Parathyroid adenoma (tissue), 2 donors: ENCODE results near the gene ATG9B.
"Not testable (repeated sequence)": the region's sequence is repeated elsewhere in the genome, so short reads cannot be mapped to it uniquely, and the experiment has no call there.

Experiments
- H2AFZ ChIP-seq: fragments of 300-600 bp; sonication (generic); one replicate; pipeline ENCODE4 v1.7.0; 2017; ENCODE audit warnings: antibody characterized with exemption, mild to moderate bottlenecking
- H3K27ac ChIP-seq: fragments of 300-600 bp; sonication (generic); one replicate; pipeline ENCODE4 v1.7.0; 2017
- H3K27me3 ChIP-seq: fragments of 300-600 bp; sonication (generic); one replicate; pipeline ENCODE4 v1.7.0; 2017; ENCODE audit warnings: low read length; ENCODE audit not compliant: control insufficient read depth, insufficient read depth
- H3K36me3 ChIP-seq: fragments of 300-600 bp; sonication (generic); one replicate; pipeline ENCODE4 v1.7.0; 2017; ENCODE audit warnings: low read length; ENCODE audit not compliant: control insufficient read depth, insufficient read depth
- H3K4me1 ChIP-seq: fragments of 300-600 bp; sonication (generic); one replicate; pipeline ENCODE4 v1.7.0; 2017; ENCODE audit warnings: control low read depth
- H3K4me2 ChIP-seq: fragments of 300-600 bp; sonication (generic); one replicate; pipeline ENCODE4 v1.7.0; 2017; ENCODE audit warnings: low read length
- H3K4me3 ChIP-seq: fragments of 300-600 bp; sonication (generic); one replicate; pipeline ENCODE4 v1.7.0; 2017; ENCODE audit warnings: low read depth, low read length
- H3K79me2 ChIP-seq: fragments of 300-600 bp; sonication (generic); one replicate; pipeline ENCODE4 v1.7.0; 2017; ENCODE audit warnings: control low read depth
- H3K9ac ChIP-seq: fragments of 300-600 bp; sonication (generic); one replicate; pipeline ENCODE4 v1.7.0; 2017; ENCODE audit warnings: mild to moderate bottlenecking
- H3K9me3 ChIP-seq: fragments of 300-600 bp; sonication (generic); one replicate; pipeline ENCODE4 v1.7.0; 2017; ENCODE audit warnings: low read length; ENCODE audit not compliant: control insufficient read depth
- TF ChIP-seq, protein P1 (sequence below): fragments of 300-600 bp; sonication (generic); IDR thresholded peaks from one replicate; pipeline ENCODE4 v1.7.0; 2017; ENCODE audit warnings: antibody characterized with exemption, mild to moderate bottlenecking
- donor health status: primary hyperparathyroidism.

ATG9B gene

DNA sequence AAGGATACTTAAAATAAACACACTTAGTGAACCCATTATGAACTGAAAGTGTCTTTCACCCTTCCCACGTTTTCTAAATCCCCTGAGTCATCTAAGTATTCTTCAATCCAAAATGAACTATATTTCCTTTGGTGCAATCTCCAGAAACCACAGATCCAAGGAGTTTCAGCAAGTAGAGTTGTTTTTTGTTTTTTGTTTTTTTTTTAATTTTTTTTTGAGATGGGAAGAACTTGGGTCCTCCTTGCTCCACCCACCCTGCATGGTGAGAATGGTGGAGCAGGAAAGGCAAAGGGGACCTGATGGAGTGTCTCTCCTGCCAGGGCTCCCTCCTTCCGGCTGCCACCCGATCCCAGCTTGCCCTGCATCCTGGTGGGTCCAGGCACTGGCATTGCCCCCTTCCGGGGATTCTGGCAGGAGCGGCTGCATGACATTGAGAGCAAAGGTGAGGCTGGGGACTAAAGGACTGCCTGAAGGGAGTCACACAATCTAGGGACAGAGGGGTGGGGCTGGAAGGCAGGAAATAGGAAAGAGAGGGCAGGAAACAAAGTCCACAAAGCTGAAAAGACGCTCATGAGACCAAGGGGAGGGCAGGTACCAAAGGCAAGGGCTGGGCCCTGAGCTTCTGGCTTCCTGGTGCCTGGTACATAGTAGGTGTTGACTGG, 12.1 kb downstream of the ATG9B start:
- Histone ChIP-seq H3K4me1 (no peaks in the 10 kb centered on the region), H3K27me3 (no peaks in the 10 kb centered on the region), H3K79me2 (no peaks in the 10 kb centered on the region), H3K4me3 (no peak overlapping the region), H3K9me3 (no peaks in the 10 kb centered on the region), H3K9ac (no peak overlapping the region), H3K4me2 (no peak overlapping the region), H2AFZ (no peak overlapping the region), H3K36me3 (no peaks in the 10 kb centered on the region), H3K27ac (no peak overlapping the region)
- TF ChIP-seq, protein P1, sequence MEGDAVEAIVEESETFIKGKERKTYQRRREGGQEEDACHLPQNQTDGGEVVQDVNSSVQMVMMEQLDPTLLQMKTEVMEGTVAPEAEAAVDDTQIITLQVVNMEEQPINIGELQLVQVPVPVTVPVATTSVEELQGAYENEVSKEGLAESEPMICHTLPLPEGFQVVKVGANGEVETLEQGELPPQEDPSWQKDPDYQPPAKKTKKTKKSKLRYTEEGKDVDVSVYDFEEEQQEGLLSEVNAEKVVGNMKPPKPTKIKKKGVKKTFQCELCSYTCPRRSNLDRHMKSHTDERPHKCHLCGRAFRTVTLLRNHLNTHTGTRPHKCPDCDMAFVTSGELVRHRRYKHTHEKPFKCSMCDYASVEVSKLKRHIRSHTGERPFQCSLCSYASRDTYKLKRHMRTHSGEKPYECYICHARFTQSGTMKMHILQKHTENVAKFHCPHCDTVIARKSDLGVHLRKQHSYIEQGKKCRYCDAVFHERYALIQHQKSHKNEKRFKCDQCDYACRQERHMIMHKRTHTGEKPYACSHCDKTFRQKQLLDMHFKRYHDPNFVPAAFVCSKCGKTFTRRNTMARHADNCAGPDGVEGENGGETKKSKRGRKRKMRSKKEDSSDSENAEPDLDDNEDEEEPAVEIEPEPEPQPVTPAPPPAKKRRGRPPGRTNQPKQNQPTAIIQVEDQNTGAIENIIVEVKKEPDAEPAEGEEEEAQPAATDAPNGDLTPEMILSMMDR, result no peak

DNA sequence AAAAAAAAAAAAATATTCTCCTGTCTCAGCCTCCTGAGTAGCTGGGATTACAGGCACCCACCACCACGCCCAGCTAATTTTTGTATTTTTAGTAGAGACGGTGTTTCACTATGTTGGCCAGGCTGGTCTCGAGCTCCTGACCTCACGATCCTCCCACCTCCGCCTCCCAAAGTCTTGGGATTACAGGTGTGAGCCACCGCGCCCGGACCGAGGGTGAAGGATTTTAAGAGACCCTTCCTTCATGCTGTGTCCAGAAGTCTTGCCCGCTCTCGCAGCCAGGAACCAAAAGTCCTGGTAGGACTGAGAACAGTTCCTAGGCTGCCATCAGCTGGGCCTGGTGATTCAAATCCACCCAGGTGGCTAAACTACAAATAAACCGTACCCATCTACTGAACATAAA, 12.7 kb downstream of the ATG9B start:
- H3K4me3 ChIP-seq, H3K27ac ChIP-seq, H3K36me3 ChIP-seq, H3K9me3 ChIP-seq, H3K4me1 ChIP-seq, H3K9ac ChIP-seq, H3K27me3 ChIP-seq, H2AFZ ChIP-seq, H3K79me2 ChIP-seq, H3K4me2 ChIP-seq: not testable (repeated sequence)

DNA sequence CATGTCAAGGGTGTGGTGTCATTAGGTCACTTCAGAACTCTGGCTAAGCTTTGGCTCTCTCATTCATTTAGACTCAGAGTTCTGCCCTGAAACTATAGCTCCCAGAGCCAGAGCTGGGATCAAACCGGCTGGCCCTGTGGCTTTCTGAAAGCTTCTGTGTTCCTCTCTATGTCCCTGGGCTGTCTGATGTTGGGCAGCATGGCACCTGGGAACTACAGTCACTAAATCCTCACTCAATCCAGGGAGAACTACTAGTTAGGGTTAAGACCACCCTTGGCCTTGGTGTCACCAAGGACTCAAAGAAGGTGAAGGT, 13.2 kb downstream of the ATG9B start:
- H3K4me3 ChIP-seq, result no peak overlapping the region
- no peaks in the 10 kb centered on the region for H3K27me3 ChIP-seq
- H3K27ac ChIP-seq, result no peak overlapping the region
- no peak overlapping the region for H3K4me2 ChIP-seq
- H3K9ac ChIP-seq, result no peak overlapping the region
- H3K4me1 ChIP-seq, result no peaks in the 10 kb centered on the region
- no peaks in the 10 kb centered on the region for H3K79me2 ChIP-seq
- TF ChIP-seq, protein P1, result no peak
- no peak overlapping the region for H2AFZ ChIP-seq
- no peaks in the 10 kb centered on the region for H3K36me3 ChIP-seq
- H3K9me3 ChIP-seq, result no peaks in the 10 kb centered on the region

DNA sequence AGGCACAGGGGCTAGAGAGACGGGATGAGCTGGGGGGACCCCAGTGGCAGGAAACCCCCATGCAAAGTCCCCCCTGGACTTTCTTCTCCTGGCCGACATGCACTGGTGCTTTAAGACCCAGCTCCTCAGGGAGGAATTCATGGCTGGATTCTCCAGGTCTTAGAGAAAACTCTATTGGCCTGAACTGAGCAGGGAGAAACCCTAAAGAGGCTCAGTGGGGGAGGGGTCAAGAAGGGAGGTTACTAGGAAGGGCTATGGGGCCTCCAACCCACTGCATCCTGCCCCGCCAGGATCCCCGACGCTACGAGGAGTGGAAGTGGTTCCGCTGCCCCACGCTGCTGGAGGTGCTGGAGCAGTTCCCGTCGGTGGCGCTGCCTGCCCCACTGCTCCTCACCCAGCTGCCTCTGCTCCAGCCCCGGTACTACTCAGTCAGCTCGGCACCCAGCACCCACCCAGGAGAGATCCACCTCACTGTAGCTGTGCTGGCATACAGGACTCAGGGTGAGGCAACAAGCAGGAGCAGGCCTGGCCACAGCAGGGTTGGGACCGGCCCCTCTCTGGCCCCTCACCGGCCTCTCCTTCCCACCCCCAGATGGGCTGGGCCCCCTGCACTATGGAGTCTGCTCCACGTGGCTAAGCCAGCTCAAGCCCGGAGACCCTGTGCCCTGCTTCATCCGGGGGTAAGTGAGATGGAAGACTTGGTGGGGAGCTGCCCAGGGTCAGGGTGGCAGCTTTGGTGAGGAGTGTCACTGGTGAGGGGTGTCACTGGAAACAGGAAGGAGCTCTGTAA, 13.8 kb downstream of the ATG9B start:
- Histone ChIP-seq H3K36me3 (no peaks in the 10 kb centered on the region), H3K9me3 (no peaks in the 10 kb centered on the region), H2AFZ (peak overlapping the region; percentile 28), H3K4me3 (no peak overlapping the region), H3K9ac (no peak overlapping the region), H3K27ac (no peak overlapping the region), H3K4me2 (no peak overlapping the region), H3K79me2 (no peaks in the 10 kb centered on the region), H3K27me3 (no peaks in the 10 kb centered on the region), H3K4me1 (no peaks in the 10 kb centered on the region)
- TF ChIP-seq, protein P1, result no peak

DNA sequence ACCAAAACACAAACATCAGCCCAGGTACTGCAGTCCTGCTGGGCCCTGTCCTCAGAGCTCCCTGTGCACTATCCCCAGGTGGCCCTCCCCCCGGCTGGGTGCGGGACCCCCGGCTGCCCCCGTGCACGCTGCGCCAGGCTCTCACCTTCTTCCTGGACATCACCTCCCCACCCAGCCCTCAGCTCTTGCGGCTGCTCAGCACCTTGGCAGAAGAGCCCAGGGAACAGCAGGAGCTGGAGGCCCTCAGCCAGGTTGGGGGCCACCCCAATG, 14.3 kb downstream of the ATG9B start:
- no peak overlapping the region for H3K4me2 ChIP-seq
- H2AFZ ChIP-seq, result no peak overlapping the region
- no peaks in the 10 kb centered on the region for H3K27me3 ChIP-seq
- H3K27ac ChIP-seq, result no peak overlapping the region
- no peaks in the 10 kb centered on the region for H3K9me3 ChIP-seq
- H3K4me3 ChIP-seq, result no peak overlapping the region
- H3K79me2 ChIP-seq, result no peaks in the 10 kb centered on the region
- H3K9ac ChIP-seq, result no peak overlapping the region
- no peaks in the 10 kb centered on the region for H3K36me3 ChIP-seq
- TF ChIP-seq, protein P1, result no peak
- H3K4me1 ChIP-seq, result no peaks in the 10 kb centered on the region
